ENCODE measurements around the gene CAMTA1.
"Not testable (repeated sequence)": the region's sequence is repeated elsewhere in the genome, so short reads cannot be mapped to it uniquely, and the experiment has no call there.

Gene CAMTA1

DNA sequence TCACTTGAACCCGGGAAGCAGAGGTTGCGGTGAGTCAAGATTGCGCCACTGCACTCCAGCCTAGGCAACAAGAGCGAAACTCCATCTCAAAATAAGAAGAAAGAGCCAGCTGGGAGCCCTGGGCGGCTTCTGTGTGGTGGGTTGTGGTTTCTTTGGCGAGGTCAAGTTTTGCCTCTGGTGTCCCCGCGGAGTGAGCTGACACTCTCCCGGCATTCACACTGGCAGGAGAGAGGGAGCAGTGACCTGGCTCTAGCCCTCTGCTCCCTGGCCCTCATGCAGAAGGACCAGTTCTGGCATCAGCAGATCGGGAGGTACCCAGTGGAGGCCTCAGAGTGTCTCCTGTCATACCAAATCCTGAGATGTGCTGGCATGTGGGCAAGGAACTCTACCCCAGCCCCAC is 904.8 kb downstream of the CAMTA1 start:
- TF ChIP-seq, protein P1, sequence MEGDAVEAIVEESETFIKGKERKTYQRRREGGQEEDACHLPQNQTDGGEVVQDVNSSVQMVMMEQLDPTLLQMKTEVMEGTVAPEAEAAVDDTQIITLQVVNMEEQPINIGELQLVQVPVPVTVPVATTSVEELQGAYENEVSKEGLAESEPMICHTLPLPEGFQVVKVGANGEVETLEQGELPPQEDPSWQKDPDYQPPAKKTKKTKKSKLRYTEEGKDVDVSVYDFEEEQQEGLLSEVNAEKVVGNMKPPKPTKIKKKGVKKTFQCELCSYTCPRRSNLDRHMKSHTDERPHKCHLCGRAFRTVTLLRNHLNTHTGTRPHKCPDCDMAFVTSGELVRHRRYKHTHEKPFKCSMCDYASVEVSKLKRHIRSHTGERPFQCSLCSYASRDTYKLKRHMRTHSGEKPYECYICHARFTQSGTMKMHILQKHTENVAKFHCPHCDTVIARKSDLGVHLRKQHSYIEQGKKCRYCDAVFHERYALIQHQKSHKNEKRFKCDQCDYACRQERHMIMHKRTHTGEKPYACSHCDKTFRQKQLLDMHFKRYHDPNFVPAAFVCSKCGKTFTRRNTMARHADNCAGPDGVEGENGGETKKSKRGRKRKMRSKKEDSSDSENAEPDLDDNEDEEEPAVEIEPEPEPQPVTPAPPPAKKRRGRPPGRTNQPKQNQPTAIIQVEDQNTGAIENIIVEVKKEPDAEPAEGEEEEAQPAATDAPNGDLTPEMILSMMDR (IDR thresholded peaks at IDR 0.05; ENCODE audit: insufficient read depth, low read depth, low read length, missing control alignments): no peak
- no peak overlapping the region for H3K4me3 ChIP-seq (ENCODE audit: low read depth, low read length)
- no peak for DNase-seq (ENCODE audit: low read depth)

DNA sequence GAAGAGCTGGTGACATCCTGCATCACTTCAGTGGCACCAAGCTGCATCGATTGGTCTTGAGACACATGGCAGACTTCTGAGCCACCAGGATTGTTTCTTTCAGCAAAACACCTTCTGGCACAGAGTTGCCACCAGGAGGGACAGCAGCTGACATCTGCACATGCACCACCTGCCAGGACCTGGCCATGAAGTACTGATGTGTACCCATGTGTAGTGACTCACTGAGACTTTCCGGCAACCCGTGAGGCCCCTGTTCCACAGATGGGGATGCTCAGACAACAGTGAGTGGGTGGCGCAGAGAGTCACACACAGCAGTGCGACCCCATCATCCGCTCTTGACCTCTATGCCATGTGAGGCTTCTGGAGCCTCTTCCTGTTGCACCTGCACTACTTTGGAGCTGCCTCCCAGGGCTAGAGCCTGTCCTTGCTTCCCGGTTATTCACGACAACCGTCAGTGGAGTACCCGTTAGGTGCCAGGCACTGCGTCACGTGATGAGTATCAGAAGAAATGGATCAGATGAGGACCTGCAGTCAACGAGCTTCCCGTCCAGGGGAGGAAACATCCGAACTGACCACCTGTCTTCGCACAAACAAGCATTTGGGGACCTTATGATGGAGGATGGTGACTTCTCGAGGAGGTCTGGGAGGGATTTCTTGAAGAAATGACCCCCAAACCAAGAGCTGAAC is 905.4 kb downstream of the CAMTA1 start:
- H3K4me3 ChIP-seq (ENCODE audit: low read depth, low read length): no peak overlapping the region
- TF ChIP-seq, protein P1 (IDR thresholded peaks at IDR 0.05; ENCODE audit: insufficient read depth, low read depth, low read length, missing control alignments): no peak
- DNase-seq (ENCODE audit: low read depth): no peak

DNA sequence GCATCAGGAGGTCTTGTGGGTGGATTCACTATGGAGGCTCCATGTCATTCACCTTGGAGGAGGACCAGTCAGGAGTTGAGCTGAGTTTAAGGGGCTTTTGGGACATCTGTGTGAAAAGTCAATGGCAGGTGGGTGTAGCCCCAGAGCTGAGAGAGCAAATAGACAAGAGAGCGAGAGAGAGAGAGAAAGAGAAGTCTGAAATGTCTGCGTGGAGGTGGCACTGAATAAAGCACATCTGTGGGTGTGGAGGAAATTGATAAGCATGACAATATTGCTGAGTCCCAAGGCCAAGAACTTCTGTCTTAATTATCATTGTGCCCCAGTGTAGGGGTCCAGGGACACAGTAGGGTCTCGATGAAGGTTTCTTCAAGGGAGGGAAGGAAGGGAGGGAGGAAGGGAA is 906.3 kb downstream of the CAMTA1 start:
- H3K4me3 ChIP-seq (ENCODE audit: low read depth, low read length): no peak overlapping the region
- DNase-seq (ENCODE audit: low read depth): no peak
- TF ChIP-seq, protein P1 (IDR thresholded peaks at IDR 0.05; ENCODE audit: insufficient read depth, low read depth, low read length, missing control alignments): no peak

DNA sequence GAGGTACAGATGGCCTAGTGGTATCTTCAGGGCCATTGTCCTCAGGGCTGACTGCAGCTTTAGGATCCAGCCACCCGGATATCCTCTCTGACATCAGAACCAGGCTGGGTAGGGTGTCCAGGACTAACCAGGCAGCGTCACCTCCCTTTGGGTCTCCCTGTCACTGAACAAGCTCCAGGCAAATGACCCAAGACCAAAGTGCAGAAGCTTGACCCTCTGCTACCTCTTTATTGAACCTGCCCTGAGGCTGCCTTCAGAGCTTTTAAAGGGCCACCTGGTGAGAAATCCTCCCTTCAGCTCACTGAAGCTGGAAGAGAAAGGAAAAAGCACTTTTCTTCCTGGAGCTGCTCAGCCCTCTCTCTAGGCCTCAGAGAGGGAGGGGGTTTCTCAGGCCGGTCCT is 906.8 kb downstream of the CAMTA1 start:
- TF ChIP-seq, protein P1 (IDR thresholded peaks at IDR 0.05; ENCODE audit: insufficient read depth, low read depth, low read length, missing control alignments): no peak
- no peak overlapping the region for H3K4me3 ChIP-seq (ENCODE audit: low read depth, low read length)
- DNase-seq (ENCODE audit: low read depth): no peak

DNA sequence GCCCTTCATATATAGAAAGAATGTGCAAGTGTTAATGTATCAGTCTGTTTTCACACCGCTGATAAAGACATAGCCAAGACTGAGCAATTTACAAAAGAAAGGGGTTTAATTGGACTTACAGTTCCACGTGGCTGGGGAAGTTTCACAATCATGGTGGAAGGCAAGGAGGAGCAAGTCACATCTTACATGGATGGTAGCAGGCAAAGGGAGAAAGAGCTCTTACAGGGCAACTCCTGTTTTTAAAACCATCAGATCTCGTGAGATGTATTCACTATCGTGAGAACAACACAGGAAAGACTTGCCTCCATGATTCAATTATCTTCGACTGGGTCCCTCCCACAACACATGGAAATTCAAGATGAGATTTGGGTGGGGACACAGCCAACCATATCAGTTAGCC is 907.8 kb downstream of the CAMTA1 start:
- DNase-seq (ENCODE audit: low read depth); H3K4me3 ChIP-seq (ENCODE audit: low read depth, low read length): not testable (repeated sequence)

DNA sequence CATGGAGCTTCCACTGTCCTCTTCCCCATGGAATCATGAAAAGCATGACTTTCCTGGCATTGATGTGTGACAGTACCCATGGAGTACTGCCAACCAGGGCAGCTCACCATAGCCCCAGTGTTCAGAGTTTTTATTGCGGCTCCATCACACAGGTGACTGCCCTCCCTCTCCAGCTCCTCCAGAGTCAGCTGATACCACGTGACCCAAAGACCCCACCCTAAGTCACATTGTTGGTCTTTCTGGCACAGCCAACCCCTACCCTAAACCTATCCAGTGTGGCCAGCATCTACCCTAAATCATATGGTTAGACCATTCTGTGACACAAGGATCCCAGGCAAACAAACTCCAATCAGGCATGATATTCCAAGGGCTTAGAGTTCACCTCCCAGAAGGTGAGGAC is 908.4 kb downstream of the CAMTA1 start:
- DNase-seq (ENCODE audit: low read depth): no peak
- TF ChIP-seq, protein P1 (IDR thresholded peaks at IDR 0.05; ENCODE audit: insufficient read depth, low read depth, low read length, missing control alignments): no peak

DNA sequence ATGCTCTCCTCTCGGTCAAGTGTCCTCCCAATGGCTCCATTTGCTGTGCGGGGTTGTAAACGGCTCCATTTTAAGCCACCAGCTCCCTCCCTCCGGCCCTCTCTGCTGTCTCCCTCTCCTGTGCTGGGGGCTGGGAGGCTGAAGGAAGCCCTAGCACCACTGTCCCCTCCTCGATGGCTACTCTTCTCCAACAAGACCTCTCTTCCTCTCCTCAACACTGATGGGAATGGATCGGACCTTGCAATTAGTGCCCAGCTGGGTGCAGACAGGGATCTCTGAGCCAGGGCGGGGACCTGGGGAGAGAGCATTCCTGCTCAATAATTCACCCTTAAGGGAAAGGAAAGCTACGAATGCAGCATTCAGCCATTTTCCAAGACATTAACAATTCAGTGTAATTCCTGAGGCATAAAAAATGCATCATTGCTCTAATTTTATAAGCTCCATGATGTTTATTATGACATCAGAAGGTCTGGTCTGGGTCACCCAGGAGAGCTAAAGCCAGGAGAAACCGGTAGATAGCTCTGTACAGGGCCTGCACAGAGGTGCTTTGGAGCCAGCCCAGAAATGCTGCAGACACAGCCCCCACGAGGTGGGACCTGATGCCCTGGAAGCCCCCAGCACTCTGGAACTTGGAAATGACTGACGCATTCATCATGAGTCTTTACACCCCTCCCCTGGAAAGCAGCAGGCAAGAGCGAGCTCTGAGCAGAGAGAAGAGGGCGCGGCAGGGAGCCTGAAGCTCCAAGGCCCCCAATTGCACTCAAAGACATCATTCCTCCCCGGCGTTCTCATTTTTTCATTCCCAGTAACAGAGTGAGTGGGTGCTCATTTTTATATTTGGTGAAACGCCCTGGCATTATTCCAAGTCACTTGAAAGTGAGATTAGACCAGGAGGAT is 909.6 kb downstream of the CAMTA1 start:
- H3K4me3 ChIP-seq (ENCODE audit: low read depth, low read length): no peak overlapping the region
- TF ChIP-seq, protein P1 (IDR thresholded peaks at IDR 0.05; ENCODE audit: insufficient read depth, low read depth, low read length, missing control alignments): no peak
- DNase-seq (ENCODE audit: low read depth): no peak

More for the DNA sequence above, 908.4 kb downstream of the CAMTA1 start:
- no peak overlapping the region for H3K4me3 ChIP-seq (ENCODE audit: low read depth, low read length)

Measured in GM12865 (cell line).